ENCODE measurements around the gene GRM5.
"Not testable (repeated sequence)": the region's sequence is repeated elsewhere in the genome, so short reads cannot be mapped to it uniquely, and the experiment has no call there.

Gene GRM5

DNA sequence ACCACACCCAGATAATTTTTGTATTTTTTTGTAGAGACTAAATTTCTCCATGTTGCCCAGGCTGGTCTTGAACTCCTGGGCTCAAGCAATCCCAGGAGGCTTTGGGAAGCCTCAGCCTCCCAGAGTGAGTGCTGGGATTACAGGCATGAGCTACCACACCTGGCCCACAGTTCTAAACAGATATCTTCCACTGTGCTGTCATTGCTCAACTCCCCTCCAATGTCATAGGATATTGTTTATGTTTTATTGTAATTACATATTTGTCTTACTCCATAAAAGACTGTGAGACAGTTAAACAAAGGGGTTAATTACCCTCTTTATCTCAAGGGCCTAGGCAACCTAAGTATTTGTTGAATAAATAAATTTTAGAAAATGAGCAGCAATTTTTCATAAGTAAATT, 204.2 kb downstream of the GRM5 start:
- no peaks in the 10 kb centered on the region for H3K27me3 ChIP-seq (replicated peaks; ENCODE audit: control insufficient read depth, insufficient read depth, low read length)
- no peak for TF ChIP-seq CTCF (IDR thresholded peaks at IDR 0.05; ENCODE audit: insufficient read depth, low read length, poor library complexity, severe bottlenecking)
- no peaks in the 10 kb centered on the region for H3K36me3 ChIP-seq (ENCODE audit: control insufficient read depth, insufficient read depth, low read length)
- no peak for DNase-seq (ENCODE audit: extremely low read depth, insufficient read length)
- H3K4me3 ChIP-seq (replicated peaks; ENCODE audit: low read depth, low read length) = no peak overlapping the region

GRCh38 chr11:88860431-88860830, 205.4 kb downstream of the GRM5 start:
- not testable (repeated sequence) for H3K27me3 ChIP-seq (replicated peaks; ENCODE audit: control insufficient read depth, insufficient read depth, low read length); H3K36me3 ChIP-seq (ENCODE audit: control insufficient read depth, insufficient read depth, low read length); H3K4me3 ChIP-seq (replicated peaks; ENCODE audit: low read depth, low read length); DNase-seq (ENCODE audit: extremely low read depth, insufficient read length)

DNA sequence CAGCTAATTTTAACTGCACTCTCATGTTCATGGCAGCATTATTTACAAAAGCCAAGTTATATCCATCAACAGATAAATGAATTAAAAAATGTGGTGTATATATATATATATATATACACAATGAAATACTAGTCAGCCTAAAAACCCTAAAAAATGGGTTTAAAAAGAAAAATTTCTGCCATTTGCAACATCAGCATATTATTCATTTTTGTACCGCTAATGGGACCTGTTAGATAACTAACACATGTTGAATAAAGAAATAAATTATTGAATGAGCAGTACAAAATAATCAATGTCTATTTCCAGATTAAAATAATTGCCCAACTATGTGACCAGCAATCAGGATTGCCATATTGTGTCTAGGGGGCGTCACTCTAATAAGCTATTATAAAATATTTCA, 211.8 kb downstream of the GRM5 start:
- not testable (repeated sequence) for DNase-seq (ENCODE audit: extremely low read depth, insufficient read length); H3K4me3 ChIP-seq (replicated peaks; ENCODE audit: low read depth, low read length); H3K27me3 ChIP-seq (replicated peaks; ENCODE audit: control insufficient read depth, insufficient read depth, low read length); H3K36me3 ChIP-seq (ENCODE audit: control insufficient read depth, insufficient read depth, low read length)

- DNase-seq (ENCODE audit: extremely low read depth, insufficient read length); H3K36me3 ChIP-seq (ENCODE audit: control insufficient read depth, insufficient read depth, low read length); H3K4me3 ChIP-seq (replicated peaks; ENCODE audit: low read depth, low read length); H3K27me3 ChIP-seq (replicated peaks; ENCODE audit: control insufficient read depth, insufficient read depth, low read length): not testable (repeated sequence)
Measured at GRCh38 chr11:88851547-88851946, 214.2 kb downstream of the GRM5 start.

- not testable (repeated sequence) for H3K4me3 ChIP-seq (replicated peaks; ENCODE audit: low read depth, low read length); H3K27me3 ChIP-seq (replicated peaks; ENCODE audit: control insufficient read depth, insufficient read depth, low read length); H3K36me3 ChIP-seq (ENCODE audit: control insufficient read depth, insufficient read depth, low read length); DNase-seq (ENCODE audit: extremely low read depth, insufficient read length)
Measured at GRCh38 chr11:88849773-88850172, 216.0 kb downstream of the GRM5 start.

GRCh38 chr11:88849368-88849767, 216.4 kb downstream of the GRM5 start:
- Histone ChIP-seq H3K4me3 (replicated peaks; ENCODE audit: low read depth, low read length) (no peak overlapping the region), H3K27me3 (replicated peaks; ENCODE audit: control insufficient read depth, insufficient read depth, low read length) (no peaks in the 10 kb centered on the region), H3K36me3 (ENCODE audit: control insufficient read depth, insufficient read depth, low read length) (no peaks in the 10 kb centered on the region)
- no peak for DNase-seq (ENCODE audit: extremely low read depth, insufficient read length)
- TF ChIP-seq CTCF (IDR thresholded peaks at IDR 0.05; ENCODE audit: insufficient read depth, low read length, poor library complexity, severe bottlenecking) = no peak

GRCh38 chr11:88846266-88846665, 219.5 kb downstream of the GRM5 start:
- not testable (repeated sequence) for H3K27me3 ChIP-seq (replicated peaks; ENCODE audit: control insufficient read depth, insufficient read depth, low read length); H3K36me3 ChIP-seq (ENCODE audit: control insufficient read depth, insufficient read depth, low read length); DNase-seq (ENCODE audit: extremely low read depth, insufficient read length); H3K4me3 ChIP-seq (replicated peaks; ENCODE audit: low read depth, low read length)

GRCh38 chr11:88844941-88845340, 220.8 kb downstream of the GRM5 start:
- not testable (repeated sequence) for DNase-seq (ENCODE audit: extremely low read depth, insufficient read length); H3K36me3 ChIP-seq (ENCODE audit: control insufficient read depth, insufficient read depth, low read length); H3K27me3 ChIP-seq (replicated peaks; ENCODE audit: control insufficient read depth, insufficient read depth, low read length); H3K4me3 ChIP-seq (replicated peaks; ENCODE audit: low read depth, low read length)

GRCh38 chr11:88843766-88844426, 221.9 kb downstream of the GRM5 start:
- not testable (repeated sequence) for H3K4me3 ChIP-seq (replicated peaks; ENCODE audit: low read depth, low read length); DNase-seq (ENCODE audit: extremely low read depth, insufficient read length); H3K36me3 ChIP-seq (ENCODE audit: control insufficient read depth, insufficient read depth, low read length); H3K27me3 ChIP-seq (replicated peaks; ENCODE audit: control insufficient read depth, insufficient read depth, low read length)

DNA sequence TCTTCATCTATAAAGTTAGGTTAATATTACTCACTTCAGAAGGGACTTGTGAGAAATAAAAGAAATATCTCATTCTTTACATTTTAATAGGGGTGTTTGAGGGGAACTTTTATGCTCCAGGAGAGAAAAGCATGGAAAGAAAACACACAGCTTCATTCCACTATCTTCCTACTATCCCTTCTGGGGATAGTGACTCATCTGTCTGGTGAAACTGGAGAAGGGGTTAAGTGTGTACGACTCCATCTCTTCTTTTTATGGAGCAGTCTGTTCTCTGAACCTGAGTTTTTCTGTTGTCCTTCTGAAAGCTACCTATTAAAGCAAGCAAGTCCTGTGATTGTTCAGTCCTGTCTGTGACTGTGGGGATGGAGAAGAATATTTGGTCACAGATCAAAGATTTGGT, 227.6 kb downstream of the GRM5 start:
- H3K27me3 ChIP-seq (replicated peaks; ENCODE audit: control insufficient read depth, insufficient read depth, low read length); H3K36me3 ChIP-seq (ENCODE audit: control insufficient read depth, insufficient read depth, low read length); H3K4me3 ChIP-seq (replicated peaks; ENCODE audit: low read depth, low read length); DNase-seq (ENCODE audit: extremely low read depth, insufficient read length): not testable (repeated sequence)

DNA sequence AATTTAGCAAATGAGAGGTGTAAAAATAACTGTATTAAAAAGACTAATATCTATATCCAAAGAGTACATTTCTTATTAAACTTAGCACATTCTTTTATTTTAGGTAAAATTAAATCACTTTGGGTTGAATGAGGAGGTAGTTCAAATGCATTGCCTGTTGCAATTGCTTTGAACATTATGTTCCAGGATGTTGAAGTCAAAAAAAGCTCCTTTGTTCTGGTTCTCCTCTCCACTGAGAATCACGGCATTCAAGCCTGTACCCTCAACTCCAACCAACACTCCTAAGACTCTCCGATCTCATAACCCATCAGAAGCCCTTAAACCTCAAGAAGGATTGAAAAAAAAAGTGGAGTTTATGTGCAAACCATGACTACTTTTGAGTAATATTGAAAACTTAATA, 230.1 kb downstream of the GRM5 start:
- H3K36me3 ChIP-seq (ENCODE audit: control insufficient read depth, insufficient read depth, low read length); H3K4me3 ChIP-seq (replicated peaks; ENCODE audit: low read depth, low read length); DNase-seq (ENCODE audit: extremely low read depth, insufficient read length); H3K27me3 ChIP-seq (replicated peaks; ENCODE audit: control insufficient read depth, insufficient read depth, low read length): not testable (repeated sequence)

All from GM06990 (cell line).